Duodenal mucosa (tissue), 2 donors: ENCODE data around the gene TXLNB.
"Not testable (repeated sequence)": the region's sequence is repeated elsewhere in the genome, so short reads cannot be mapped to it uniquely, and the experiment has no call there.

Experiments used
- H3K27ac ChIP-seq: one replicate; pipeline ENCODE4 v1.7.0; 2013; ENCODE audit warnings: low read depth, low read length
- H3K27me3 ChIP-seq, 2 donors: one replicate each; pipeline ENCODE4 v1.7.0; 2013; ENCODE audit warnings: low read length in 2 of 2, control low read depth in 1 of 2; ENCODE audit not compliant: insufficient read depth in 2 of 2, control insufficient read depth in 1 of 2
- H3K36me3 ChIP-seq, 2 donors: one replicate each; pipeline ENCODE4 v1.7.0; 2013; ENCODE audit warnings: low read length in 2 of 2, control low read depth in 1 of 2; ENCODE audit not compliant: insufficient read depth in 2 of 2, control insufficient read depth in 1 of 2
- H3K4me1 ChIP-seq, 2 donors: one replicate each; pipeline ENCODE4 v1.7.0; 2013; ENCODE audit warnings: low read length in 2 of 2, control low read depth in 1 of 2; ENCODE audit not compliant: insufficient read depth in 2 of 2, control insufficient read depth in 1 of 2
- H3K4me3 ChIP-seq, 2 donors: one replicate each; pipeline ENCODE4 v1.7.0; 2013; ENCODE audit warnings: low read length in 2 of 2, low read depth in 1 of 2
- H3K9ac ChIP-seq, 2 donors: one replicate each; pipeline ENCODE4 v1.7.0; 2013; ENCODE audit warnings: low read length in 2 of 2, low read depth in 1 of 2
- H3K9me3 ChIP-seq, 2 donors: one replicate each; pipeline ENCODE4 v1.7.0; 2013; ENCODE audit warnings: low read length in 2 of 2, control low read depth in 1 of 2; ENCODE audit not compliant: control insufficient read depth in 1 of 2

TXLNB gene

GRCh38 chr6:139242457-139243240 is 49.1 kb downstream of the TXLNB start:
- H3K36me3 ChIP-seq: no peaks in the 10 kb centered on the region
- no peak overlapping the region for H3K4me3 ChIP-seq
- H3K27me3 ChIP-seq: no peaks in the 10 kb centered on the region
- H3K9ac ChIP-seq: no peak overlapping the region
- H3K4me1 ChIP-seq: no peaks in the 10 kb centered on the region
- H3K9me3 ChIP-seq: no peaks in the 10 kb centered on the region
- H3K27ac ChIP-seq: no peak overlapping the region

- no peaks in the 10 kb centered on the region for H3K27me3 ChIP-seq
- no peak overlapping the region for H3K4me3 ChIP-seq
- no peaks in the 10 kb centered on the region for H3K9me3 ChIP-seq
- no peak overlapping the region for H3K9ac ChIP-seq
- H3K36me3 ChIP-seq: no peaks in the 10 kb centered on the region
- H3K27ac ChIP-seq: no peak overlapping the region
- no peaks in the 10 kb centered on the region for H3K4me1 ChIP-seq
Measured at GRCh38 chr6:139240161-139241010, 51.4 kb downstream of the TXLNB start.

DNA sequence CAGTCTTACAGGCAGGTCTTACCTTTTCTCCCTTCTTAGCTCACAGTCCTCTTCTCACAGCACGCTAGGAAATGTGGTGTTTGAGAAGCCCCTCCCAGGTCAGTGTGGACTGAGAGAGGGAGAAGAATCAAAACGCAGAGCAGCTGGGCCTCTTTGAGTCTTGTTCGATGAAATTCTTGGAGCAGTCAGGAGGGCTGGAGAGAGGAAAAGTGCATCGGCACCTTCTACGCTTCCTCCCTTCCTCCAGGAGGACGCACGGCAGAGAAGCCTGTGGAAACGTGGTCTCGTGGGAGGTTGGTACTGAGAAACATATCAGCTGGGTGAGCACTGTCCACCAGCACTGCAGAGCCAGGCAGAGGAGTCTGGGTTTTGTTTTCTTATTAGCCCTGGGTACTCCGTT is 52.7 kb downstream of the TXLNB start:
- Histone ChIP-seq H3K4me3 (no peak overlapping the region), H3K27ac (no peak overlapping the region), H3K36me3 (no peaks in the 10 kb centered on the region), H3K9ac (no peak overlapping the region), H3K4me1 (no peaks in the 10 kb centered on the region), H3K9me3 (no peaks in the 10 kb centered on the region), H3K27me3 (no peaks in the 10 kb centered on the region)

GRCh38 chr6:139236105-139236504 is 55.7 kb downstream of the TXLNB start:
- Histone ChIP-seq H3K4me1 (no peaks in the 10 kb centered on the region), H3K27ac (no peak overlapping the region), H3K36me3 (no peaks in the 10 kb centered on the region), H3K4me3 (no peak overlapping the region), H3K27me3 (no peaks in the 10 kb centered on the region), H3K9ac (no peak overlapping the region), H3K9me3 (no peaks in the 10 kb centered on the region)

DNA sequence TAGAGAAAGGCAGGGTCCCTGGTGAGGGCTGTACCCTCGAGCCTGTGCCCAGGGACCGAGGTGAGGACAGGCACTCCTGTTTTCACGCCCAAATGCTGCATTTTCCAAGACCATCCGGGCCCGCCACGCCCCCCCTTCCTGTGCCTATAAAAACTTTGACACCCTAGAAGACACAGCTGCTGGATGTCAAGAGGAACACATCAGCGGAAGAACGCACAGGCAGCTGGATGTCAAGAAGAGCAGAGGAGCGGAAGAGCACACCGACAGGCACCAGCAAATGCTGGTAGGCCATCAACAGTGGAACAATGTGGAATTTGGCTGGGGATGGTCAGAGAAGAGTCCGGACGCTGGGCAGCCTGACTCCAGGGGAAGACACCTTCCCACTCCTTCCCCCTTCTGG is 56.1 kb downstream of the TXLNB start:
- Histone ChIP-seq H3K4me3 (no peak overlapping the region), H3K4me1 (no peaks in the 10 kb centered on the region), H3K9ac (no peak overlapping the region), H3K27me3 (no peaks in the 10 kb centered on the region), H3K27ac (no peak overlapping the region), H3K36me3 (no peaks in the 10 kb centered on the region), H3K9me3 (no peaks in the 10 kb centered on the region)

DNA sequence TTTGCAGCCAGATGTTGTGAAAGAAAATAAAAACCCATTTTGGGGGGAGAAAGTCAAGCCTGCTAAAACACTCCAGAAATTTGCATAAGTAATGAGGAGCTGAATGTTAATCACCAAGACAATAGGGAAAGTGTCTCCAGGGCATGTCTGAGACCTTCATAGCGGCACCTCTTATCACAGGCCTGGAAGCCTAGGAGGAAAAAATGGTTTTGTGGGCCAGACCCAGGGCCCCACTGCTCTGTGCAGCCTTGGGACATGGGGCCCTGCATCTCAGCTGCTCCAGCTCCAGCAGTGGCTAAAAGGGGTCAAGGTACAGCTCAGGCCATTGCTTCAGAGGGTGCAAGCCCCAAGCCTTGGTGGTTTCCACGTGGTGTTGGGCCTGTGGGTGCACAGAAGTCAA is 57.6 kb downstream of the TXLNB start:
- not testable (repeated sequence) for H3K4me1 ChIP-seq, H3K36me3 ChIP-seq, H3K4me3 ChIP-seq, H3K27ac ChIP-seq, H3K9me3 ChIP-seq, H3K27me3 ChIP-seq, H3K9ac ChIP-seq

GRCh38 chr6:139231206-139231605 is 60.6 kb downstream of the TXLNB start:
- Histone ChIP-seq H3K9me3 (no peaks in the 10 kb centered on the region), H3K4me1 (no peaks in the 10 kb centered on the region), H3K4me3 (no peak overlapping the region), H3K9ac (no peak overlapping the region), H3K27me3 (no peaks in the 10 kb centered on the region), H3K27ac (no peak overlapping the region), H3K36me3 (no peaks in the 10 kb centered on the region)

GRCh38 chr6:139230391-139230840 is 61.4 kb downstream of the TXLNB start:
- Histone ChIP-seq H3K36me3 (no peaks in the 10 kb centered on the region), H3K27ac (no peak overlapping the region), H3K4me3 (no peak overlapping the region)

DNA sequence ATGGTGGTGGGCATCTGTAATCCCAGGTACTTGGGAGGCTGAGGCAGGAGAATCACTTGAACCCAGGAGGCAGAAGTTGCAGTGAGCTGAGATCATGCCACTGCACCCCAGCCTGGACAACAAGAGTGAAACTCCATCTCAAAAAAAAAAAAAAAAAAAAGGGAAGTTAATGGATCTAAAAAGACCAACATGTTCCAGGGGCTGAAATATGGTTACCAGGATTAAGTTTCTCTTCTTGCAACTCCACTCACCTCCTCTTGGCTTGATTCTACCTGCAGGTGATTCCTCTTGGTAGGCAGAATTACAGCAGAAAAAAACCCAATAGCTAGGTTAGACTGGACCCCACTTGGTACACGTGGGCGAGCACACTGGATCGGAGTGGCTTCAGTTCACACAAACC is 63.4 kb downstream of the TXLNB start:
- H3K36me3 ChIP-seq, H3K27me3 ChIP-seq, H3K9me3 ChIP-seq, H3K4me3 ChIP-seq, H3K4me1 ChIP-seq, H3K9ac ChIP-seq, H3K27ac ChIP-seq: not testable (repeated sequence)

More at GRCh38 chr6:139230391-139230840, 61.4 kb downstream of the TXLNB start:
- Histone ChIP-seq H3K9ac (no peak overlapping the region), H3K4me1 (no peaks in the 10 kb centered on the region), H3K27me3 (no peaks in the 10 kb centered on the region), H3K9me3 (no peaks in the 10 kb centered on the region)

DNA sequence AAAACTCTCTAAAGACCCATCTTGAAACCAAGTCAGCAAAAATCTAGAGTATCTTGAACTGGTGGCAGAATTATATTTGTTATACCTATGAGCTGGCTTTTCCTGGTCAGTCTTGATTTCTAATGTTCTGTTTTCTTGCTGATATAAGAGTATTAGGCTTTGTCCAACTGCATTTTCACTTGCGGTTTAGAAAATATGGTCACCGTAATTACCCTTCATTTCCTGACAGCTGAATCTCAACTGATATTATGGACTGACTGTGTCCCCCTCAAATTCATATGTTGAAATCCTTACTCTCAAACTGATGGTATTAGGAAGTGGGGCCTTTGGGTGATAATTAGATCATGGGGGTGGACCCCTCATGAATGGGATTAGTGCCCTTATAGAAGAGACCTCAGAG is 72.1 kb downstream of the TXLNB start:
- no peaks in the 10 kb centered on the region for H3K27me3 ChIP-seq
- peaks cover 9 to 14% of the 10 kb centered on the region in 2 donors for H3K4me1 ChIP-seq
- no peak overlapping the region for H3K9ac ChIP-seq
- H3K36me3 ChIP-seq: no peaks in the 10 kb centered on the region
- peak overlapping the region in 1 of 2 donors; percentile 36 for H3K4me3 ChIP-seq
- H3K27ac ChIP-seq: no peak overlapping the region
- H3K9me3 ChIP-seq: no peaks in the 10 kb centered on the region
